GM18517 (cell line): Measurements from ENCODE around the gene RPA4.
"Not testable (repeated sequence)": the region's sequence is repeated elsewhere in the genome, so short reads cannot be mapped to it uniquely, and the experiment has no call there.

ENCODE experiments used
- ATAC-seq: cut with Tn5 transposase; IDR thresholded peaks from one replicate; pipeline ENCODE4 v1.9.1; 2021; ENCODE audit warnings: mild to moderate bottlenecking, moderate library complexity; ENCODE audit not compliant: unreplicated experiment

Gene RPA4

GRCh38 chrX:96883608-96884007, at the start of gene RPA4:
Gene RPA4, plus strand, starts transcription at chrX:96883908. Its CDS starts 403 bp downstream, at chrX:96884311.
- ATAC-seq: no peak

- no peak for ATAC-seq
Measured at GRCh38 chrX:96834137-96834536, 49.6 kb upstream of the RPA4 start.

GRCh38 chrX:96835660-96836289, 47.9 kb upstream of the RPA4 start:
- ATAC-seq: peak; percentile 90

DNA sequence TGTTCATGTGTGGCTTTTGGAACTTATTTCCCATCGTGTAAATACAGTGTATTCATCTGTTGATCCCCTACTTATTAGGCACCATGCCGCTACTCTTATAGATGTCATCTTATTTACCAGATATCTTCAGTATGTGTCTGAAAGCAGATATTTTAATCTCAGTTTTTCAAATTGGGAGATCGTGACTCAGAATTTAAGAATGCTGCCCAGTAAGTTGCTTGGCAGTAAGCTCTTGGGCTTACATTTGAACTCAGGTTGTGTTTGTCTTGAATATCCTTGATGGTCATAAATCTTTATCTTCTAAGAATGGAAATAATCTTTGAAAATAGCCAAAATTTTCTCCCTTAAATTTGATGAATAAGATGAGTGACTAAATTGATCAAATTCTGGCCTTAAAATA, 45.9 kb upstream of the RPA4 start:
- ATAC-seq: no peak

DNA sequence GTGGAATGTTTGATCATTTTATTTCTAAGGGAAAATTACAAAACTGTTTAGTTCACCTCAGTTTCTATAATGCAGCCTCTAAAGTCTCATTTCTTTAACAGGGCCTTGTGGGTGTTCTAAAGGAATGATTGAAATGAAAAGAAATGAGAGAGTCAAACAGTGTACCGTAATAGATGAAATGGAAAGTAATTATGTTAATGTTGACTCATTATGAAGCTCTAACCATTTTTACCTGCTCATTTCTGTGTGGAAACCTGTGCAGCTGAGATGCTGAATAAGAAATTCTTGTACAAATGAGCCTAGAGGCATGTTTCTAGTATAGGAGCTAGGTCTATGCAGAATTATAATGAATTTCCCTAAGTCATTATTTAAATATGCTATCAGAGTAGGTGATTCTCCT, 45.2 kb upstream of the RPA4 start:
- no peak for ATAC-seq

DNA sequence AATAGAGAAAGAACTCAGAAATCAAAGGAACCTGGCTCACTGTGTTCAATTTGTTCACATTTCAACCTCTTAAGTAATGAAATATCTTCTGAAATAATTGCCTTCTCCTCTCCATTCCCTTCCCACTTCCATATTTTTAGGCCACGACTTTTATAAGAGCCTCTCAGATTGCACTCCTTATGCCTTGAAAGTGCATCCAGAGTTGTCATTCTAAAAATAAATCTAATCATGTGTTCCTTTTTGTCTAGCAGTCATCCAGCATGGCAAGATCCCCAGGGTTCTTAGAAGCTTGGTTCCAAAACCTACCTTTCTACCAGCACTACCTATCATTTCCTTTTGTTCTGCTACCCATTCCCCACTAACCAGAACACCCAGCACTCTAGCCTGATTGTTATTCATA, 42.4 kb upstream of the RPA4 start:
- no peak for ATAC-seq

DNA sequence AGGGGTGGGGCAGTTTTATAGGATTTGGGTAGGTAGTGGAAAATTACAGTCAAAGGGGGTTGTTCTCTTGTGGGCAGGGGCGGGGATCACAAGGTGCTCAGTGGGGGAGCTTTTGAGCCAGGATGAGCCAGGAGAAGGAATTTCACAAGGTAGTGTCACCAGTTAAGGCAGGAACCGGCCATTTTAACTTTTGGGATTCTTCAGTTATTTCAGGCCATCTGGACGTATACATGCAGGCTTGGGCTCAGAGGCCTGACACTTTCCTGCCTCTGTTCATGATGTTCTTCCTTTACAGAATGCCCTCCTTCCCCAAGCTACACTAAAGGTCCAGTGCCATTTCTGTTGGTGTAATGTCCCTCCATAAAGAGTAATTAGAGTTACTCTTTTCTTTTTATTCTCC, 41.8 kb upstream of the RPA4 start:
- not testable (repeated sequence) for ATAC-seq

DNA sequence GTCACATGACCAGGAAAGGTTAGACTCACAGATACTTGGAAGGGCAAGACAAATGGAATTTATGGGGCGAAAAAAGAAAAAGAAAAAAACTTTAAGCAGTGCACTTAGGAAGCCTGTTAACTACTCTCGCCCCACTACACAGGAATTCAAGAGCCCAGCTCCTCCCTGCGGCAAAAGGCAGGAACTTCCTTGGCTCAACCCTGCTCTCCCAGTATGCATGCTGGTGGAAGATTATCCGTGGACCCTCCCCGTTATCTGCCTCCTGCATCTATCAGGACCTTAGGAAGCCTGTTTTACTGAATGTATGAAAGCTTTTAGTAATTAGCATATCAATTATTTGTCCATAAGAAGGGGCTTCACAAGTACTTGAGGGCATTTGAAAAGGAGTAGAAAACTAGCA, 40.1 kb upstream of the RPA4 start:
- ATAC-seq: no peak

- ATAC-seq: no peak
Measured at GRCh38 chrX:96846841-96847240, 36.9 kb upstream of the RPA4 start.

GRCh38 chrX:96859422-96859821, 24.3 kb upstream of the RPA4 start:
- ATAC-seq: not testable (repeated sequence)

DNA sequence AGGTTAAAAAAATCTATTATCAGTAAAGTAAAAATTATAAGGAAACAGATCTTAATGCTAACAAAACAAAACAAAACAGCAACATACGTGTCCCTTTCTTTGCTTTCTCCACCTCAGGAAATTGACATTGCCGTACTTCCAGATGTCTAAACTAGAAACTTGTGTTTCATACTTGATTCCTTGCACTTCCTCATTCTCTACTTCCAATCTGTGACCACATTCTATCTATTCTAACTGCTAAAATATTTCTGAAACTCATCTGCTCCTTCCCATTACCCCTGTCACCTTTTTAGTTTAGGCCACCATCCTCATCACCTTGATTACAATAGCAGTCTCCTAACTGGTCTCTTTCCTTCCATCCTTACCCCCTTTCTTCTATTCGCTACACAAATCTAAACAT, 22.5 kb upstream of the RPA4 start:
- ATAC-seq: peak; percentile 80

- no peak for ATAC-seq
Measured at GRCh38 chrX:96861661-96862060, 22.0 kb upstream of the RPA4 start.

- no peak for ATAC-seq
Measured at GRCh38 chrX:96884027-96884426, 319 bp downstream of the RPA4 start.

DNA sequence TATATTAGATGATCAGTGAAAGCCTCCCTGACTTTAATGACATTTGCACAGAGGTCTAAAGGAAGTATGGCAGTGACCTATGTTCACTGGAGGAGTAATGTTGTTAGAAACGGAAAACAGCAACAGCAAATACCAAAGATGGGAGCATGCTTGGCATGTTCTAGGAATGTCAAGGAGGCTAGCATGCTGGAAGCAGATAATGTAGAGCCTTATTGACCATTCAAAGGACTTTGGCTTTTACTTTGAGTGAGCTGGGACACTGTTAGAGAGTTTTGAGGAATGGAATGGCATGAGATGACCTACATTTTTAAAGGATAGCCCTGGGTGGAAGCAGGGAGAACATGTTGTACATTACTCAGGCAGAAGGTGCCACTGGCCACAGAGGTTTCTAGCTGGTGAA, 6.0 kb downstream of the RPA4 start:
- ATAC-seq: no peak

- no peak for ATAC-seq
Measured at GRCh38 chrX:96906741-96907140, 23.0 kb downstream of the RPA4 start.

DNA sequence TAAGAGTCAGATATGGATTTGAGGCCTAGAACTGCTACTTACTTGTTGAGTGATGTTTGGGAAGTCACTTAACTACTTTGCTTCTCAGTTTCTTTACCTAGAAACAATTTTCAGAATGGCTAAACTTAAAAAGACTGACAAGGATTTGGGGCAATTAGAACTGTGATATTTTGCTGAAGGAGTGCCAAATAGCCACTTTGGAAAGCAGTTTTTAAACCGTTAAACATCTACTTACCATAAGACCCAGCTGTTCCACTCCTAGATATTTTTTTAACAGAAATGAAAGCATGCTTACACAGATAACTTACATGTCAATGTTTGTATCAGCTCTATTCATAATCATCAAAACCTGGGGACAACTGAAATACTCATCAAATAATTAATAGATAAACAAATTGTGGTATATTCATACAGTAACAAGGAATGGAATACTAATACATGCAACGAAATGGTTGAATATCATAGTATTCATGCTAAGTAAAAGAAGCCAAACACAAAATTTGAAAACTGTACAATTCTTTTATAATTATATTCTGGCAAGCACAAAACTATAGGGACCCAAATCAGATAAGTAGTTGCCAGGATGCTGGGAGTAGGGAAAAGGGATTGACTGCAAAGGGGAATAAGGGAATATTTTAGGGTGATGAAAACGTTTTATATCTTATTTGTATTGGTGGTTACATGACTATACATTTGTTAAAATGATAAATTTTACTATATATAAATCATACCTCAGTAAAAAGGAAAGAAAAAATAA, 24.0 kb downstream of the RPA4 start:
- no peak for ATAC-seq

GRCh38 chrX:96909291-96909690, 25.6 kb downstream of the RPA4 start:
- ATAC-seq: no peak

DNA sequence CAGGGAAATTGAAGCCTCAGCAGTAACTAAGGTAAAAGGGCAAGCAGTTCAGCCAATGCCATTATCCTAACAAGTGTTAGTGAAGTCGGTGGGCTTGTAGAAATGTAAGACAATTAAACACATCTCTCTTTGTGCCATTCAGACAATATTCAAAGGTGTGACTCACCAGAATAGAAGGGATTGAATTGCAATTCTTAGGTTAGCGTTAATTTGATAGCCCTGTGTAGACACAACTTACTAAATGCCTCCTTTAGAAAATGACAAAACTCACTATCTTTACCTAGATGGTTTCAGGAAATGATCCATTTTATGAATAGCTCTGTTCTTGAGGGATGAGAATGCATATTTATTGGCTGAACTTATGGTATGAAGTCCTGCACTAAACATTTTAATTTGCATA, 35.2 kb downstream of the RPA4 start:
- no peak for ATAC-seq

DNA sequence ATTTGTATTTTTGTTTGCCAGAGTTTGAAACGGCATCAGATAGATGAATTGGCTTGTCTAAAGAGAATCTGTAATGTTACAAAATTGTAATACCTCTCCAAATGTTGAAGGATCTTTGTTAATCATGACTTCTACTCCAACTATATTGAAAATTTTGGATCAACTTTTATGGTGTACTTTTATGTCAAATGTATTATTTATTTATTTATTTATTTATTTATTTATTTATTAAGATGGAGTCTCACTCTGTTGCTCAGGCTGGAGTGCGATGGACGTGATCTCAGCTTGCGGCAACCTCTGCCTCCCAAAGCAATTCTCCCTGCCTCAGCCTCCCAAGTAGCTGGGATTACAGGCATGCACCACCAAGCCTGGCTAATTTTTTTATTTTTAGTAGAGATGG, 36.0 kb downstream of the RPA4 start:
- no peak for ATAC-seq

DNA sequence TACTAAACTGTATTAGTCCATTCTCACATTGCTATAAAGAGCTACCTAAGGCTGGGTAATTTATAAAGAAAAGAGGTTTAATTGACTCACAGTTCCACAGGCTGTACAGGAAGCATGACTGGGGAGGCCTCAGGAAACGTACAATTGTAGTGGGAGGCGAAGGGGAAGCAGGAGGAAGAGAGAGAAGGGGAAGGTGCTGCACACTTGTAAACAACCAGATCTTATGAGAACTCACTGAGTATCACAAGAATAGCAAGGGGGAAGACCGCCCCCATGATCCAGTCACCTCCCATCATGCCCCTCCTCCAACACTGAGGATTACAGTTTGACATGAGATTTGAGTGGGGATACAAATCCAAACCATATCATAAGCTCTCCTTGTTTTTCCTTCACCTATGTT, 40.9 kb downstream of the RPA4 start:
- no peak for ATAC-seq

GRCh38 chrX:96929036-96929435, 45.3 kb downstream of the RPA4 start:
- no peak for ATAC-seq
